ENCODE data around the gene GNAT3.

DNA sequence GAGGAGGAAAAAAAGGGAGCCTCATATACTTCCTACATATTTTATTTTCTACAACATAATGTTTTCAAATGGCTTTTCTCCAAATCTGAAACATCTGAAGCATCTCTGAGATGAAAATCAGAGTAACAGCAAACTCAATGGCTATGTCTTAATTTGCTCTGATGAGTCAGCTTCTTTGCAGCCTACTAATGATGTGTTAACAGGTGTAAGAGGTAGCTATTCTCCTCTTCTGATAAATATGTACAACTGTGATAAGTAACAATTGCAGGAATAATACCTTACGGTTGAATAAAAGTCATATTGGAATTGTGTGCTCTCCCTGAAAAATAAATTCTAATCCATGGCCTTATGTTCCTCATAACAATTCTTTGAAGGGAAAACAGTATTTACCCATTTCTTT is 45.2 kb downstream of the GNAT3 start:
- TF ChIP-seq, protein P1, sequence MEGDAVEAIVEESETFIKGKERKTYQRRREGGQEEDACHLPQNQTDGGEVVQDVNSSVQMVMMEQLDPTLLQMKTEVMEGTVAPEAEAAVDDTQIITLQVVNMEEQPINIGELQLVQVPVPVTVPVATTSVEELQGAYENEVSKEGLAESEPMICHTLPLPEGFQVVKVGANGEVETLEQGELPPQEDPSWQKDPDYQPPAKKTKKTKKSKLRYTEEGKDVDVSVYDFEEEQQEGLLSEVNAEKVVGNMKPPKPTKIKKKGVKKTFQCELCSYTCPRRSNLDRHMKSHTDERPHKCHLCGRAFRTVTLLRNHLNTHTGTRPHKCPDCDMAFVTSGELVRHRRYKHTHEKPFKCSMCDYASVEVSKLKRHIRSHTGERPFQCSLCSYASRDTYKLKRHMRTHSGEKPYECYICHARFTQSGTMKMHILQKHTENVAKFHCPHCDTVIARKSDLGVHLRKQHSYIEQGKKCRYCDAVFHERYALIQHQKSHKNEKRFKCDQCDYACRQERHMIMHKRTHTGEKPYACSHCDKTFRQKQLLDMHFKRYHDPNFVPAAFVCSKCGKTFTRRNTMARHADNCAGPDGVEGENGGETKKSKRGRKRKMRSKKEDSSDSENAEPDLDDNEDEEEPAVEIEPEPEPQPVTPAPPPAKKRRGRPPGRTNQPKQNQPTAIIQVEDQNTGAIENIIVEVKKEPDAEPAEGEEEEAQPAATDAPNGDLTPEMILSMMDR (conservative IDR thresholded peaks at IDR 0.05; ENCODE audit: low read depth, low read length) = no peak
- TF ChIP-seq EZH2 (IDR thresholded peaks at IDR 0.05; ENCODE audit: borderline replicate concordance, low read depth, low read length, poor library complexity, severe bottlenecking) = no peak

Measured in A673 (cell line).